ENCODE results near the gene GTF2A1L.
"Not testable (repeated sequence)": the region's sequence is repeated elsewhere in the genome, so short reads cannot be mapped to it uniquely, and the experiment has no call there.

GTF2A1L gene

DNA sequence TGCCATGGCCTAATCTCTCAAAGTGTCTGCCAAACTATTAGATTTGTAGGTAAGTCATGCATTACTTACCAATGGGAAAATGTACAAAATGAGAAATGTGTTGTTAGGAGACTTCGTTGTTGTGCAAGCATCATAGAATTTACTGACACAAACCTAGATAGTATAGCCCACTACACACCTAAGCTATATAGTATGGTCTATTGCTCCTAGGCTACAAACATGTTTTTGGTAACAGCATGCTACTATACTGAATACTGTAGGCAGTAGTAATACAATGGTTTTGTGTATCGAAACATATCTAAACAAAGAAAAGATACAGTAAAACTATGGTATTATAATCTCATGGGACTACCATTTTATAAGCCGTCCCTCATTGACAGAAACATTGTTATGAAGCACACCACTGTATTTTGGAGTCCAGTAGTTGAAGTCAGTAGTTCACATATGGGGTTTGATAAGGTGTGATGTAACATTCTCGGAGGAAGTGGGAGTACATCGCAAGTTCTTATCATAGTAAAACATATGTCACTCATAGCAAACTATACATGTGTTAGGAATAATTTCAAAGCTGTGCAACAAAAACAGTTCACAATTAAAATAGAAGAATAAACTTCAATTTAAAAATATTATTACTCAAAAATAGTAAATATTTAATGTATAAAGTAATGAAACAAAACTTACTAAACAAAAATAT, 12.0 kb upstream of the GTF2A1L start:
- no peaks in the 10 kb centered on the region for H3K9me3 ChIP-seq (ENCODE audit: control insufficient read depth in 5 of 5, low read length in 5 of 5)
- H3K27ac ChIP-seq (ENCODE audit: low read depth, low read length): no peak overlapping the region
- H3K9ac ChIP-seq (ENCODE audit: low read length in 5 of 5): no peak overlapping the region
- H3K4me3 ChIP-seq (ENCODE audit: low read depth in 1 of 5, low read length in 5 of 5): no peak overlapping the region
- H3K4me1 ChIP-seq (ENCODE audit: control insufficient read depth in 5 of 5, insufficient read depth in 5 of 5, low read length in 5 of 5): peaks cover 0 to 6% (median 4%) of the 10 kb centered on the region in 5 donors
- H3K36me3 ChIP-seq (ENCODE audit: control insufficient read depth in 5 of 5, insufficient read depth in 5 of 5, low read length in 5 of 5): peaks cover 0 to 10% (median 4%) of the 10 kb centered on the region in 5 donors
- no peaks in the 10 kb centered on the region for H3K27me3 ChIP-seq (ENCODE audit: control insufficient read depth in 5 of 5, insufficient read depth in 4 of 5, low read length in 5 of 5)

DNA sequence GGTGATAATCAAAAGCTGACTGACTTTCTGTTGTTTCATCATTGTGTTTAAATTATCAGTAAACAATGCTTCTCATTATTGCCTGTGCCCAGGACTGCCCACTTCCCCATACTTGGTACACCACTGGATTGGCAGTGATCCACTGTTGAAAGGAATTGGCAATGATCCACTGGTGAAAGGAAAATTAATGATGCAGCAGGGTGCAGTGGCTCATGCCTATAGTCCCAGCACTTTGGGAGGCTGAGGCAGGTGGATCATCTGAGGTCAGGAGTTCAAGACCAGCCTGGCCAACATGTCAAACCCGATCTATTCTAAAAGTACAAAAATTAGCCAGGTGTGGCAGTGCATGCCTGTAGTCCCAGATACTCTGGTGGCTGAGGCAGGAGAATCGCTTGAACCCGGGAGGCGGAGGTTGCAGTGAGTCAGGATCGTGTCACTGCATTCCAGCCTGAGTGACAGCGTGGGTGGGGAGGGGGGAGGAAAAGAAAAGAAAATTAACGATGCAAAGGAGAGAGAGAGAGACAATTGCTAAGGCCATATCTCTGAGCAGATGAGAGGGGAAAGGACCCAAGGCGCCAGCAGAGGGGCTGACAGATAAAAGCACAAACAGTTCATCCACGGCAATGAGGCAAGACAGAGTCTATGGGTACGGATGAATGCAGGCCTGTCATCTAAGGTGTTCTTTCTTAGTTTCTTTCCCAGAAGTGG, 10.2 kb upstream of the GTF2A1L start:
- peaks cover 0 to 10% (median 4%) of the 10 kb centered on the region in 5 donors for H3K36me3 ChIP-seq (ENCODE audit: control insufficient read depth in 5 of 5, insufficient read depth in 5 of 5, low read length in 5 of 5)
- no peak overlapping the region for H3K9ac ChIP-seq (ENCODE audit: low read length in 5 of 5)
- no peaks in the 10 kb centered on the region for H3K4me1 ChIP-seq (ENCODE audit: control insufficient read depth in 5 of 5, insufficient read depth in 5 of 5, low read length in 5 of 5)
- no peaks in the 10 kb centered on the region for H3K27me3 ChIP-seq (ENCODE audit: control insufficient read depth in 5 of 5, insufficient read depth in 4 of 5, low read length in 5 of 5)
- H3K9me3 ChIP-seq (ENCODE audit: control insufficient read depth in 5 of 5, low read length in 5 of 5): no peaks in the 10 kb centered on the region
- no peak overlapping the region for H3K4me3 ChIP-seq (ENCODE audit: low read depth in 1 of 5, low read length in 5 of 5)
- H3K27ac ChIP-seq (ENCODE audit: low read depth, low read length): no peak overlapping the region

DNA sequence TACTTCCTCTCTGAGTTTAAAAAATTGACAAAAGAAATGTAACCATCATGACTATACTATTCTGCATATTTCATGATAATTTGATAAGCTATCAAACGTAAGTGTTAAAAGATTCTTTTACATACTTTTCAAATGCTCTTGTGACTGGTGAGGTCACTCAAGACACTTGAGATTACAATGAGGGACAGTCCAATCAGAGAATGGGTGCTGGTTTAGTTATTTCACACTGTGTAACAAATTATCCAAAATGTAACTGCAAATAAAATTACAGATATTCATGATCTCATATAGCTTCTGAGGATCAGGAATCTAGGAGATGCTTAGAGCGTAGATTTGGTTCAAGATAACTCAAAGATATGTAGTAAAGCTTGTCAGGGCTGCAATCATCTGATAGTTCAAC, 4.4 kb upstream of the GTF2A1L start:
- Histone ChIP-seq H3K36me3 (ENCODE audit: control insufficient read depth in 5 of 5, insufficient read depth in 5 of 5, low read length in 5 of 5) (no peaks in the 10 kb centered on the region), H3K27ac (ENCODE audit: low read depth, low read length) (no peak overlapping the region), H3K9me3 (ENCODE audit: control insufficient read depth in 5 of 5, low read length in 5 of 5) (peaks cover 0 to 3% (median 0%) of the 10 kb centered on the region in 5 donors), H3K4me3 (ENCODE audit: low read depth in 1 of 5, low read length in 5 of 5) (no peak overlapping the region), H3K4me1 (ENCODE audit: control insufficient read depth in 5 of 5, insufficient read depth in 5 of 5, low read length in 5 of 5) (no peaks in the 10 kb centered on the region), H3K9ac (ENCODE audit: low read length in 5 of 5) (no peak overlapping the region), H3K27me3 (ENCODE audit: control insufficient read depth in 5 of 5, insufficient read depth in 4 of 5, low read length in 5 of 5) (no peaks in the 10 kb centered on the region)

DNA sequence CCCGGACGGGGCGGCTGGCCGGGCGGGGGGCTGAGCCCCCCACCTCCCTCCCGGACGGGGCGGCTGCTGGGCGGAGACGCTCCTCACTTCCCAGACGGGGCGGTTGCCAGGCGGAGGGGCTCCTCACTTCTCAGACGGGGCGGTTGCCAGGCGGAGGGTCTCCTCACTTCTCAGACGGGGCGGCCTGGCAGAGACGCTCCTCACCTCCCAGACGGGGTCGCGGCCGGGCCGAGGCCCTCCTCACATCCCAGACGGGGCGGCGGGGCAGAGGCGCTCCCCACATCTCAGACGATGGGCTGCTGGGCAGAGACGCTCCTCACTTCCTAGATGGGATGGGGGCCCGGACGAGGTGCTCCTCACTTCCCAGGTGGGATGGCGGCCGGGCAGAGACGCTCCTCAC, 3.1 kb upstream of the GTF2A1L start:
- not testable (repeated sequence) for H3K9me3 ChIP-seq (ENCODE audit: control insufficient read depth in 5 of 5, low read length in 5 of 5); H3K9ac ChIP-seq (ENCODE audit: low read length in 5 of 5); H3K36me3 ChIP-seq (ENCODE audit: control insufficient read depth in 5 of 5, insufficient read depth in 5 of 5, low read length in 5 of 5); H3K4me1 ChIP-seq (ENCODE audit: control insufficient read depth in 5 of 5, insufficient read depth in 5 of 5, low read length in 5 of 5); H3K27ac ChIP-seq (ENCODE audit: low read depth, low read length); H3K4me3 ChIP-seq (ENCODE audit: low read depth in 1 of 5, low read length in 5 of 5); H3K27me3 ChIP-seq (ENCODE audit: control insufficient read depth in 5 of 5, insufficient read depth in 4 of 5, low read length in 5 of 5)

DNA sequence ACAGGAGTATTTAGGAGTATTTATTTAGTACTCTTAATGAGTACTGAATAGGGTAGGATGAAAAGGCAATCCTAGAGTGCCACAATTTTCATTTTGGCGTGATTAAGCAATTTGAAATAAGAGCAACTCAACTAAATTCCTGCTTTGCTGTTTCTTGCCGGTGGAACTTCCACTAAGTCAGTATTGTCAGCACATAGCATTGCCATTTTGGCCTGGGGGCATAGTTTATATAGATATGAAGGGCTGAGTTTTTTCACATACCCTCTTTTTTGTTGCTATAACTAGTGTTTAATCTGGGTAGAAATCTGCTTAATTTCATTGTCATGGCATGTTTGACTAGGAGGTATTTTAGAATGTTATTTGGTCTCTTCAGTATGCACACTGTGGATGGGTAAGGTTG, 1.9 kb downstream of the GTF2A1L start:
- H3K9ac ChIP-seq (ENCODE audit: low read length in 5 of 5): no peak overlapping the region

DNA sequence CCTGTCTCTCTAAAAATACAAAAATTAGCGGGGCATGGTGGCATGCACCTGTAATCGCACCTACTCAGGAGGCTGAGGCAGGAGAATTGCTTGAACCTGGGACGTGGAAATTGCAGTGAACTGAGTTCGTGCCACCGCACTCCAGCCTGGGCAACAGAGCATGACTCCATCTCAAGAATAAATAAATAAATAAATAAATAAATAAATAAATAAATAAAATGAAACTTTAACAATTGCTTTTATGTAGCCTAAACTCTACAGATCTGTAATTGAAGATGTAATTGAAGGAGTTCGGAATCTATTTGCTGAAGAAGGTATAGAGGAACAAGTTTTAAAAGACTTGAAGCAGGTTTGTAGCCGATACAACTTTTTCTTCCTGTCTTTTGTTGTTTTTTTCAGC, 2.9 kb downstream of the GTF2A1L start:
- Histone ChIP-seq H3K4me3 (ENCODE audit: low read depth in 1 of 5, low read length in 5 of 5) (no peak overlapping the region), H3K27me3 (ENCODE audit: control insufficient read depth in 5 of 5, insufficient read depth in 4 of 5, low read length in 5 of 5) (no peaks in the 10 kb centered on the region), H3K36me3 (ENCODE audit: control insufficient read depth in 5 of 5, insufficient read depth in 5 of 5, low read length in 5 of 5) (peaks cover 0 to 2% (median 0%) of the 10 kb centered on the region in 5 donors), H3K27ac (ENCODE audit: low read depth, low read length) (no peak overlapping the region), H3K9ac (ENCODE audit: low read length in 5 of 5) (no peak overlapping the region), H3K4me1 (ENCODE audit: control insufficient read depth in 5 of 5, insufficient read depth in 5 of 5, low read length in 5 of 5) (no peaks in the 10 kb centered on the region), H3K9me3 (ENCODE audit: control insufficient read depth in 5 of 5, low read length in 5 of 5) (peaks cover 0 to under 1% (median 0%) of the 10 kb centered on the region in 5 donors)

More for the DNA sequence above, 1.9 kb downstream of the GTF2A1L start:
- Histone ChIP-seq H3K9me3 (ENCODE audit: control insufficient read depth in 5 of 5, low read length in 5 of 5) (no peaks in the 10 kb centered on the region), H3K4me1 (ENCODE audit: control insufficient read depth in 5 of 5, insufficient read depth in 5 of 5, low read length in 5 of 5) (no peaks in the 10 kb centered on the region), H3K27me3 (ENCODE audit: control insufficient read depth in 5 of 5, insufficient read depth in 4 of 5, low read length in 5 of 5) (no peaks in the 10 kb centered on the region), H3K4me3 (ENCODE audit: low read depth in 1 of 5, low read length in 5 of 5) (no peak overlapping the region), H3K36me3 (ENCODE audit: control insufficient read depth in 5 of 5, insufficient read depth in 5 of 5, low read length in 5 of 5) (peaks cover 0 to 2% (median 0%) of the 10 kb centered on the region in 5 donors), H3K27ac (ENCODE audit: low read depth, low read length) (no peak overlapping the region)

DNA sequence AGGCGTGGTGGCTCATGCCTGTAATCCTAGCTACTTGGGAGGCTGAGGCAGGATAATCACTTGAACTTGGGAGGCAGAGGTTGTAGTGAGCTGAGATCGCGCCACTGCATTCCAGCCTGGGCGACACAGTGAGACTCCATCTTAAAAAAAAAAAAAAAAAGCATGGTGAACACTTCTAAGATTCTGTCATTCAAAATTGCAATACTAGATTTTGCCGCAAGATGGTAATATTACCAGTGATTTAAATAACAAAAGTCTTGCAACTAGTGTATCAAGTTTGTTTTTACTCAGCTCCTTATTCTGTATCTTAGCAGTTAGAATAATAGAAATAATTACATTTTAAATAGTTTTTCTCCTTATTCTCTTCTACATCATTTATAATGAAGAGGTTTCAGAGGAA, 5.0 kb downstream of the GTF2A1L start:
- H3K9me3 ChIP-seq (ENCODE audit: control insufficient read depth in 5 of 5, low read length in 5 of 5); H3K4me1 ChIP-seq (ENCODE audit: control insufficient read depth in 5 of 5, insufficient read depth in 5 of 5, low read length in 5 of 5); H3K9ac ChIP-seq (ENCODE audit: low read length in 5 of 5); H3K27ac ChIP-seq (ENCODE audit: low read depth, low read length); H3K36me3 ChIP-seq (ENCODE audit: control insufficient read depth in 5 of 5, insufficient read depth in 5 of 5, low read length in 5 of 5); H3K4me3 ChIP-seq (ENCODE audit: low read depth in 1 of 5, low read length in 5 of 5); H3K27me3 ChIP-seq (ENCODE audit: control insufficient read depth in 5 of 5, insufficient read depth in 4 of 5, low read length in 5 of 5): not testable (repeated sequence)

DNA sequence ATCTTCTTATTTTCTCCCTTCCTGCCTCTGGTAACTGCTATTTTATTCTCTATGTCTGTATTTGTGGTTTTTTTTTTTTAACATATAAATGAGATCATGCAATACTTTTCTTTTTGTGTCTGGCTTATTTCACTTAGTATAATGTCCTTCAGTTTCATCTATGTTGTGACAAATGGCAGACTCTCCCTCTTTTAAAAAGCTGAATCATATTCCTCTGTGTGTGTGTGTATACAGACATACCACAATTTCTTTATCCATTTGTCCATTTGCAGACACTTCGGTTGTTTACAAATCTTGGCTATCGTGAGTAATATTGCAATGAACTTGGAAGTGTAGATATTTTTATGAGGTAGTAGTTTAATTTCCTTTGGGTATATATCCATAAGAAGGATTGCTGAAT, 7.0 kb downstream of the GTF2A1L start:
- H3K4me3 ChIP-seq (ENCODE audit: low read depth in 1 of 5, low read length in 5 of 5): no peak overlapping the region
- H3K9ac ChIP-seq (ENCODE audit: low read length in 5 of 5): no peak overlapping the region
- peaks cover 0 to 5% (median 0%) of the 10 kb centered on the region in 5 donors for H3K36me3 ChIP-seq (ENCODE audit: control insufficient read depth in 5 of 5, insufficient read depth in 5 of 5, low read length in 5 of 5)
- H3K4me1 ChIP-seq (ENCODE audit: control insufficient read depth in 5 of 5, insufficient read depth in 5 of 5, low read length in 5 of 5): no peaks in the 10 kb centered on the region
- no peak overlapping the region for H3K27ac ChIP-seq (ENCODE audit: low read depth, low read length)
- H3K9me3 ChIP-seq (ENCODE audit: control insufficient read depth in 5 of 5, low read length in 5 of 5): peaks cover 0 to 6% (median 0%) of the 10 kb centered on the region in 5 donors
- H3K27me3 ChIP-seq (ENCODE audit: control insufficient read depth in 5 of 5, insufficient read depth in 4 of 5, low read length in 5 of 5): no peaks in the 10 kb centered on the region

DNA sequence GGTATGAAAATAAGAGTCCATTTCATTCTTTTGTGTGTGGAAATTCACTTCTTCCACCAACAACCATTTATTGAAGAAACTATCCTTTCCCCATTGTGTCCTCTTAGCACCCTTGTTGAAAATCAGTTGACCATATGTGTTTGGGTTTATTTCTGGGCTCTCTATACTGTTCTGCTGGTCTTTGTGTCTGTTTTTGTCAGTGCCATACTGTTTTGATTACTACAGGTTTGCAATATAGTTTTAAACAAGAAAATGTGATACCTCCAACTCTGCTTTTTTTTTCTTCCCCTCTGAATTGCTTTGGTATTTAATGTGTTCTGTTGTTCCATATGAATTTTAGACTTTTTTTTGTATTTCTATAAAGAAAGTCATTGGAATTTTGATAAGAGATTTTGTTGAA, 8.4 kb downstream of the GTF2A1L start:
- H3K27me3 ChIP-seq (ENCODE audit: control insufficient read depth in 5 of 5, insufficient read depth in 4 of 5, low read length in 5 of 5): no peaks in the 10 kb centered on the region
- H3K9me3 ChIP-seq (ENCODE audit: control insufficient read depth in 5 of 5, low read length in 5 of 5): peaks cover 0 to 6% (median 0%) of the 10 kb centered on the region in 5 donors
- H3K9ac ChIP-seq (ENCODE audit: low read length in 5 of 5): no peak overlapping the region
- peaks cover 0 to 5% (median 0%) of the 10 kb centered on the region in 5 donors for H3K36me3 ChIP-seq (ENCODE audit: control insufficient read depth in 5 of 5, insufficient read depth in 5 of 5, low read length in 5 of 5)
- H3K4me1 ChIP-seq (ENCODE audit: control insufficient read depth in 5 of 5, insufficient read depth in 5 of 5, low read length in 5 of 5): no peaks in the 10 kb centered on the region
- H3K27ac ChIP-seq (ENCODE audit: low read depth, low read length): no peak overlapping the region
- no peak overlapping the region for H3K4me3 ChIP-seq (ENCODE audit: low read depth in 1 of 5, low read length in 5 of 5)

DNA sequence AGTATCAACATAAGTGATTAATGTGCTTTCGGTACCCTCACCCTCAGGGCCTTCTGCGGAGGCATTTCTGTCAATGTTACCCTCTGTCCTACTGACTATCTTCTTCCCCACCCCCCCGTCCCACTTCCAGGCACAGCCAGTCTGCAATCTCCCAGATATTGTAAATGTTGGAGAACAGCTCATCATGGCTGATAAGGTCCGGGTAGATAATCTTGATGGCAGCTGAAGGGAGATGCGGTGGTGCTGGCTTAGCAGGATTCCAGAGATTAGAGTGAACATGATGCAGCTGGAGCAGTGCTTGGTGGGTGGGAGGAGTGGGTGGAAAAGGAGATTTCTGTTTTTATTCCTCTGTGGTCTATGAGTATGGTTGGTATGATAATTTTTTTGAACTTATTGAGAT, 15.5 kb downstream of the GTF2A1L start:
- Histone ChIP-seq H3K4me1 (ENCODE audit: control insufficient read depth in 5 of 5, insufficient read depth in 5 of 5, low read length in 5 of 5) (no peaks in the 10 kb centered on the region), H3K9ac (ENCODE audit: low read length in 5 of 5) (no peak overlapping the region), H3K27me3 (ENCODE audit: control insufficient read depth in 5 of 5, insufficient read depth in 4 of 5, low read length in 5 of 5) (no peaks in the 10 kb centered on the region), H3K27ac (ENCODE audit: low read depth, low read length) (no peak overlapping the region), H3K36me3 (ENCODE audit: control insufficient read depth in 5 of 5, insufficient read depth in 5 of 5, low read length in 5 of 5) (peaks cover 0 to 8% (median 0%) of the 10 kb centered on the region in 5 donors), H3K4me3 (ENCODE audit: low read depth in 1 of 5, low read length in 5 of 5) (no peak overlapping the region), H3K9me3 (ENCODE audit: control insufficient read depth in 5 of 5, low read length in 5 of 5) (peaks cover 0 to 8% (median 0%) of the 10 kb centered on the region in 5 donors)
